Left hindlimb (tissue), 1 donor: ENCODE data around the gene IL21.

Experiments
- DNase-seq: peaks from one replicate; pipeline ENCODE4 v3.0.0-alpha.2; 2018

The IL21 gene

DNA sequence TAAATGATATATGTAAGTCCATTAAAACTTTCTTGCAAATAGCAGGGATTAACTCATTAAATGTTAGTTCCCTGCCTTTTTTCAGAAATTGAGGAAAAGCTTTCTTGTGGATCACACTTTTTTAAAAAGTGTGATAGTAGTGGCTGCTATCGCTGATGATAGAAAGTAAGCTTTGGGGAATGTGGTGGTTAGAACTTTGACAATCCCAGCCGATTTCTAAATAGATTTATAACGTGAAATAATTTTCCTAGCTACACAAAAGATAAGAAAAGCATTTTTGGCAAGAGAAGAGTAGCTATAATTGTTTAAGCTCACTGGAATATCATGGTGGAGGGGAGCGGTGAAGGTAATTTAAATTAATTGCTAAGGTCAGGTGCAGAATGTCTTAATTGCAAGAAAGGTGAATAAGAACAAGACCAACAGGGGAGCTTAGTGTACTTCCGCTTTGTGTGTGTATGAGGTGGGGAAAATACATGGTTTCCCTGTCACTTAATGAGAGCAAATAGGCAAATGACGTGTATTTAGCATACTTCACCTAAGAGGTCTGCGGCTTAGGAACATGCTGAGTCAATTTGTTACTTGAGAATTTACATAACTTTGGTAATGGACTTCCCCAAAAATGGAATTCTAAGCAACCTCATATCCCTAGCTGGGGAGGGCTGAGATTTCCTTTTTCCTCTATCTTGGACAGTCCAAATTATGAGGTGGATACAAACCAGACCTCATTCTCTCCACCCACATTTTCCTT lies 11.7 kb upstream of the IL21 start:
- DNase-seq = no peak

GRCh38 chr4:122625156-122625555 lies 4.3 kb upstream of the IL21 start:
- no peak for DNase-seq

GRCh38 chr4:122624205-122624604 lies 3.3 kb upstream of the IL21 start:
- DNase-seq = no peak

GRCh38 chr4:122623637-122624166 lies 2.8 kb upstream of the IL21 start:
- no peak for DNase-seq

- DNase-seq = no peak
Measured at GRCh38 chr4:122622400-122622799, 1.5 kb upstream of the IL21 start.

DNA sequence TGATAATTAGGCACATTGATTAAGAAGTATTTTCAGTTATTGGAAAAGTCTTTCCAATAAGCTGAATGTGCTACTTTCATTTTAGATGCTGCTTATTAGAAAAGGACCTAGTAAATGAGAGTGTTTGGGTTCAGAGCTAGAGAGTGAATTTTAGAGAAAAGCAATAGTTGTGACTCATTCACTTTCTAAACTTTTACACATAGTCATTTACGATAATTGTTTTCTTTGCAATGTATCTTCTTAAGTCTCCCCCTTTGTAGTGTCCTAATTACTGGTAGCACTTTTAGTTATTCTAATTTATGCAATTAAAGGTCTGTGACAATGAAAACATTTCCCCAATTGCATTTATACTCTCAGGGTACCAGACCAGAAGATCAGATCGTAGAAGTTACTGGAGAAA lies 1.3 kb downstream of the IL21 start:
- no peak for DNase-seq

- DNase-seq = no peak
Measured at GRCh38 chr4:122617597-122618593, 3.0 kb downstream of the IL21 start.

DNA sequence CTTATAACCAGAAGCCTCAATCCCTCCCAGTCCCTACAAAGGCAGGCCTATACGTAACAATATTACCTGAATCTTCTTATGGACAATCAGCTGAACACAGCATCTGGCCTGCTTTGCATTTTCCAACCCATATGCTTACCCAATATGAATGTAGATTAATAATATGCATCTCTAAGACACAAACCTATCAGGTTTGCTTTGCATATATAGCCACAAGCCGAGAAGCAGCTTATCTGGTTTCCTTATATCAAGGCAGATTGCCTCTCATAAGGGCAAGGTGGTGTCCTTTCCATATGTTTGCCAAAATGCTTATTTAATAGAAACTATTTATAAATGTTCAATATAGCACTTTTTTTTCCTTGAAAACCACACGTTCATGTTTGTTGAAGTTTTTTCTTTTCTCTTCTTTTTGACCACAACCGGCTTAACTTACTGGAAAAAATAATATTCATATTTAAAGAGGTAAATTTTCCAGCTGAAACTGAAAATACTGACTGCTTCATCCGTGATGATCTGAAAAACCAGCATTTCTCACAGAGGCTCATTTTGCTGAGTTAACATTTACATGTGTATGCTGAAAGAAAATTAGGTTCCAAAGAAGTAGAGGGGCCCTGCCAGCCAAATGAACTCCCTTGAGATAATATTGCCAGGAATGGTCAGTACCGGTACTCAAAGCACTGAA lies 3.8 kb downstream of the IL21 start:
- no peak for DNase-seq

- no peak for DNase-seq
Measured at GRCh38 chr4:122614621-122615020, 6.2 kb downstream of the IL21 start.

DNA sequence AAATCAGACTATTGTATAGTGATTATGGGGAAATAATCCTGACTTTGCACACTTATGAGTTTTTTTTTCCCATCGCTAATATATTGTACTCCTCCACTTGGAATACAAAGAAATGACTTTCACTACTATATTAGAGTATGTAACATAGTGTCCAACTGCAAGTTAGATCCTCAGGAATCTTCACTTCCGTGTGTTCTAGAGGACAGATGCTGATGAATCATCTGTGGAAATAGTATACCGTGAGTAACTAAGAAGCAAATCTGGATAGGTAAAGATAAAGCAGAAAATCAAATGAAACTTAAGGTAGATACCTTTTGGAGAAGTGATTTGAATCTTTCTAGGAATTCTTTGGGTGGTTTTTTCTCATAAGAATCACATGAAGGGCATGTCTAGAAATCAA lies 8.3 kb downstream of the IL21 start:
- DNase-seq = no peak

- no peak for DNase-seq
Measured at GRCh38 chr4:122606364-122607043, 14.4 kb downstream of the IL21 start.

GRCh38 chr4:122604146-122604545 lies 16.7 kb downstream of the IL21 start:
- no peak for DNase-seq

GRCh38 chr4:122603156-122603574 lies 17.7 kb downstream of the IL21 start:
- no peak for DNase-seq

GRCh38 chr4:122602277-122603142 lies 18.4 kb downstream of the IL21 start:
- DNase-seq = no peak

DNA sequence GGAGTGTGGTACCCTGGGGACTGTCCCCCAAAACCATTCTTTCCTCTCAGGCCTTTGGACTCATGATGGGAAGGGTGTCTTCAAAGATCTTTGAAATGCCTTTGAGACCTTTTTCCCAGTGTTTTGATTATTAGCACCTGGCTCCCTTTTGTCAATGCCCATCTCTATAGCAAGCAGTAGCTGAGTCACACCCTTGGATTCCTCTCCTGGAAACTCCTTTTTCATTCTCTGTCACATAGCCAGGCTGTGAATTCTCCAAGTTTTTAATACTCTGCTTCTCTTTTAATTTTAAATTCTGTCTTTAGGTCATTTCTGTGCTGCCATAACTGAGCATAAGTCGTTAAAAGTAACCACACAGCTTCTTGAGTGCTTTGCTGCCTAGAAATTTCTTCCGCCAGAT lies 29.7 kb downstream of the IL21 start:
- DNase-seq = no peak

DNA sequence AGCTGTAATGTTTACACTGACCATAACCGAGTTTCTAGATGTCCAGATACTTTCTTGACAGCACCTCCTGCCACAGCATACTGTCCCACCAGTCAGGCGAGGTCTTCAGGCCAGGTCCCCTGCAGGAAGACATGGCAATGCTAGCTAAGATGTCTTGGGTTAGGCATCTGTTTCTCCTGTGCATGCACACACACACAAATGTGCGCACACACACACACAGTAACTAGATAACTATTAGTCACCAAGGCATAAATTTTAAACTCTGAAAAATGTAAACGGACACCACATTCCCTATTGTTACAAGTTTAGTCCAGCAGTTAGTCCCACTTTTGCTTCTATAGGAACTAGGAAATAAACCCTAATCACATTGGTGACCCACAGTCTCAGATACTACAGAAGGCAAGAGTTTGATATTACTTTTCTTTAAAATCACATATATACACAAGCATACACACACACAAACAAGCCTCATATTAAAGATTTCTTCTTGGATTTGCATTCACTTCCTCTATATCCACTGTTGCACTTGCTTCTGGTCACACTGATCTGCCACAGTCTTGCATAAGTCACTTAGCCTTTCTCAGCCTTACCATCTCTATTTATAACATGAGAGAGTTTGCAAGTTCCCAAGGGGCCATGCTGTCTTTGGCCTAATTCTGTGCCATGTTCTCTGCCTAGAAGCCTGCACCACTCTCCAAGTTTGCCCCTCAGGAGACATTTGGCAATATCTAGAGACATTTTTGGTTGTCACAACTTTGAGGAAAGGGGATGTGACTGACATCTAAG lies 32.2 kb downstream of the IL21 start:
- DNase-seq = no peak

DNA sequence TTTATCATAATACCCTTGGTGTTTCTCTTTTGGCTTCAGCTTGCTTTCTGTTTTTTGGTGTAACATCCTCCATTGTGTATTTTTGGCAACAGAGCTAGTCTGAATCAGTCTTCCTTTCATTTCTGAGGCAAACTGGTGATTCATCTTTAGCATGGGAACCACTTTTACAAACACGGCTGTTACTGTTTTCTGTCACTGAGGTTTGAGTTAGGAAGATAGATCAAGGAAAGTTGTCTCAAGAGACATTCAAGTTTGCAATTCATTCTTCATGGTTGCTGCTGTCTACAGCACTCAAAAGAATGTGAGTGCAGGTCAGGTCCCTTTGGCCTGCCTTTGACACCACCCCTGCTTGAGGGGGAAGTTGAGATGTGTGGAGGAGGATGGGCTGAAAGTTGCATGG lies 36.3 kb downstream of the IL21 start:
- DNase-seq = no peak

GRCh38 chr4:122583906-122584305 lies 37.0 kb downstream of the IL21 start:
- DNase-seq = no peak

- DNase-seq = peak; percentile 38
Measured at GRCh38 chr4:122577808-122578781, 42.8 kb downstream of the IL21 start.
